NCI-H1694 (cell line): ENCODE measurements around the gene CADM2.
"Not testable (repeated sequence)": the region's sequence is repeated elsewhere in the genome, so short reads cannot be mapped to it uniquely, and the experiment has no call there.

Experiments
- DNase-seq: peaks from one replicate; lab custom pipeline; 2025; lab: John Stamatoyannopoulos, UW

CADM2 gene

GRCh38 chr3:85077018-85077417 is 118.2 kb downstream of the CADM2 start:
- DNase-seq, result no peak

- DNase-seq, result no peak
Observed at GRCh38 chr3:85081191-85081906, 122.6 kb downstream of the CADM2 start.

GRCh38 chr3:85090495-85090894 is 131.7 kb downstream of the CADM2 start:
- no peak for DNase-seq

- no peak for DNase-seq
Observed at GRCh38 chr3:85100316-85100715, 141.5 kb downstream of the CADM2 start.

- no peak for DNase-seq
Observed at GRCh38 chr3:85102781-85103180, 144.0 kb downstream of the CADM2 start.

- DNase-seq, result no peak
Observed at GRCh38 chr3:85110393-85110792, 151.6 kb downstream of the CADM2 start.

- DNase-seq, result no peak
Observed at GRCh38 chr3:85120879-85121278, 162.1 kb downstream of the CADM2 start.

- DNase-seq, result not testable (repeated sequence)
Observed at GRCh38 chr3:85132864-85133263, 174.1 kb downstream of the CADM2 start.

- not testable (repeated sequence) for DNase-seq
Observed at GRCh38 chr3:85133691-85134420, 175.1 kb downstream of the CADM2 start.

- DNase-seq, result no peak
Observed at GRCh38 chr3:85142626-85143025, 183.8 kb downstream of the CADM2 start.

- no peak for DNase-seq
Observed at GRCh38 chr3:85148036-85148435, 189.2 kb downstream of the CADM2 start.

GRCh38 chr3:85151555-85151954 is 192.8 kb downstream of the CADM2 start:
- DNase-seq, result no peak

- DNase-seq, result not testable (repeated sequence)
Observed at GRCh38 chr3:85153279-85153678, 194.5 kb downstream of the CADM2 start.

GRCh38 chr3:85159376-85159775 is 200.6 kb downstream of the CADM2 start:
- DNase-seq, result no peak

- DNase-seq, result no peak
Observed at GRCh38 chr3:85161544-85161943, 202.8 kb downstream of the CADM2 start.

GRCh38 chr3:85162905-85163304 is 204.1 kb downstream of the CADM2 start:
- DNase-seq, result no peak

- no peak for DNase-seq
Observed at GRCh38 chr3:85164436-85164835, 205.6 kb downstream of the CADM2 start.

- DNase-seq, result no peak
Observed at GRCh38 chr3:85167576-85167975, 208.8 kb downstream of the CADM2 start.

GRCh38 chr3:85170646-85171045 is 211.9 kb downstream of the CADM2 start:
- DNase-seq, result no peak

GRCh38 chr3:85171976-85172375 is 213.2 kb downstream of the CADM2 start:
- no peak for DNase-seq

- DNase-seq, result no peak
Observed at GRCh38 chr3:85176799-85177198, 218.0 kb downstream of the CADM2 start.

- no peak for DNase-seq
Observed at GRCh38 chr3:85182975-85183752, 224.4 kb downstream of the CADM2 start.

- DNase-seq, result no peak
Observed at GRCh38 chr3:85185495-85185894, 226.7 kb downstream of the CADM2 start.
